ENCODE data around the gene ALDH1L1. TPM values are rescaled to one million over a fixed set of nuclear protein-coding genes. Genes with fewer than 3 reads are reported as not detected.

Gene ALDH1L1
- total and polyA plus RNA-seq, 2 of the 4 experiments (the other 2 are of a cell fraction), result not detected

GRCh38 chr3:126187920-126188319 is 7.5 kb upstream of the ALDH1L1 start:
- Histone ChIP-seq H3K14ac (replicated peaks; ENCODE audit: low read depth, low read length) (no peak overlapping the region), H3K56ac (ENCODE audit: extremely low read depth, insufficient read depth, low read length) (no peak overlapping the region), H2AK5ac (ENCODE audit: low read depth, low read length) (no peak overlapping the region), H2AFZ (replicated peaks; ENCODE audit: low read length, poor library complexity) (no peak overlapping the region), H3K4me1 (ENCODE audit: control insufficient read depth, insufficient read depth, low read length) (no peaks in the 10 kb centered on the region), H4K20me1 (ENCODE audit: insufficient read depth, low read length) (no peaks in the 10 kb centered on the region), H2BK120ac (ENCODE audit: low read depth, low read length) (no peak overlapping the region), H3K79me1 (ENCODE audit: low read depth in 1 of 2, low read length in 2 of 2) (no peaks in the 10 kb centered on the region), H3K4me2 (ENCODE audit: low read depth, low read length) (no peak overlapping the region), H3K9me1 (ENCODE audit: insufficient read depth, low read length) (no peaks in the 10 kb centered on the region), H4K5ac (ENCODE audit: low read depth, low read length) (no peak overlapping the region), H3K27ac (ENCODE audit: insufficient read depth, low read length) (no peak overlapping the region), H3K4ac (ENCODE audit: low read depth, low read length) (no peak overlapping the region), H3K9me3 (ENCODE audit: control insufficient read depth, insufficient read depth, low read length) (peaks cover 1% of the 10 kb centered on the region; the same call in 1 of the 2 replicates), H3K27me3 (ENCODE audit: control insufficient read depth, insufficient read depth, low read length) (peaks cover 30% of the 10 kb centered on the region), H4K91ac (ENCODE audit: insufficient read depth, low read depth, low read length) (no peak overlapping the region), H3K9ac (ENCODE audit: low read depth, low read length) (no peak overlapping the region), H4K8ac (ENCODE audit: low read depth in 2 of 2, low read length in 2 of 2) (no peak overlapping the region), H3K23ac (ENCODE audit: low read depth, low read length) (no peak overlapping the region), H3K18ac (ENCODE audit: low read depth, low read length) (no peak overlapping the region), H2BK15ac (ENCODE audit: low read depth, low read length) (no peak overlapping the region), H2BK5ac (ENCODE audit: low read depth, low read length, poor library complexity, severe bottlenecking) (no peak overlapping the region), H3K4me3 (ENCODE audit: insufficient read depth, low read depth, low read length) (no peak overlapping the region), H2AK9ac (replicated peaks; ENCODE audit: low read depth, low read length, poor library complexity) (no peak overlapping the region), H3K36me3 (ENCODE audit: control insufficient read depth, insufficient read depth, low read length) (no peaks in the 10 kb centered on the region), H2BK20ac (ENCODE audit: low read depth, low read length) (no peak overlapping the region)
- DNase-seq (no peak), ATAC-seq (ENCODE audit: low read depth) (no peak)
- POLR2A ChIA-PET (ENCODE audit: unreplicated experiment), result no interaction called here
- intact Hi-C loops (cut with micrococcal nuclease) (no loop called here), dilution Hi-C loops (cut with HindIII; ENCODE audit: low sequenced_read_pairs, unreplicated experiment) (no loop called here), in situ Hi-C loops (cut with MboI; ENCODE audit: low sequenced_read_pairs) (no loop called here)
- CTCF ChIA-PET, result interaction anchor here (1.0 kb wide), 1 partner anchor 10 kb away, joined by 3 read pairs; no protein-coding TSS in a partner anchor
- BruUV-seq (replicated peaks), result no TSS peak
- TF ChIP-seq RCOR1 (IDR thresholded peaks at IDR 0.05; ENCODE audit: insufficient replicate concordance, low read length) (no peak), RFX5 (IDR thresholded peaks at IDR 0.05; ENCODE audit: low read depth, low read length) (no peak), FOS (IDR thresholded peaks at IDR 0.05; ENCODE audit: low read depth, low read length) (no peak), CEBPB (IDR thresholded peaks at IDR 0.05; ENCODE audit: low read depth, low read length) (no peak), NFE2L2 (IDR thresholded peaks at IDR 0.05; ENCODE audit: low read depth, low read length) (no peak), MAZ (IDR thresholded peaks at IDR 0.05; ENCODE audit: borderline replicate concordance, low read depth, low read length) (no peak), ELK1 (IDR thresholded peaks at IDR 0.05; ENCODE audit: borderline replicate concordance, low read depth, low read length) (no peak), POLR2A (IDR thresholded peaks at IDR 0.05; ENCODE audit: low read depth, low read length) (no peak), MXI1 (IDR thresholded peaks at IDR 0.05; ENCODE audit: borderline replicate concordance, low read depth, low read length) (no peak), MAFK (IDR thresholded peaks at IDR 0.05; ENCODE audit: low read depth, low read length) (no peak), RAD21 (IDR thresholded peaks at IDR 0.05; ENCODE audit: low read length) (no peak), CHD1 (IDR thresholded peaks at IDR 0.05; ENCODE audit: low read depth, low read length) (no peak), SMC3 (IDR thresholded peaks at IDR 0.05; ENCODE audit: low read depth, low read length) (no peak), BHLHE40 (IDR thresholded peaks at IDR 0.05; ENCODE audit: low read depth, low read length) (no peak)
- TF ChIP-seq, protein P1, sequence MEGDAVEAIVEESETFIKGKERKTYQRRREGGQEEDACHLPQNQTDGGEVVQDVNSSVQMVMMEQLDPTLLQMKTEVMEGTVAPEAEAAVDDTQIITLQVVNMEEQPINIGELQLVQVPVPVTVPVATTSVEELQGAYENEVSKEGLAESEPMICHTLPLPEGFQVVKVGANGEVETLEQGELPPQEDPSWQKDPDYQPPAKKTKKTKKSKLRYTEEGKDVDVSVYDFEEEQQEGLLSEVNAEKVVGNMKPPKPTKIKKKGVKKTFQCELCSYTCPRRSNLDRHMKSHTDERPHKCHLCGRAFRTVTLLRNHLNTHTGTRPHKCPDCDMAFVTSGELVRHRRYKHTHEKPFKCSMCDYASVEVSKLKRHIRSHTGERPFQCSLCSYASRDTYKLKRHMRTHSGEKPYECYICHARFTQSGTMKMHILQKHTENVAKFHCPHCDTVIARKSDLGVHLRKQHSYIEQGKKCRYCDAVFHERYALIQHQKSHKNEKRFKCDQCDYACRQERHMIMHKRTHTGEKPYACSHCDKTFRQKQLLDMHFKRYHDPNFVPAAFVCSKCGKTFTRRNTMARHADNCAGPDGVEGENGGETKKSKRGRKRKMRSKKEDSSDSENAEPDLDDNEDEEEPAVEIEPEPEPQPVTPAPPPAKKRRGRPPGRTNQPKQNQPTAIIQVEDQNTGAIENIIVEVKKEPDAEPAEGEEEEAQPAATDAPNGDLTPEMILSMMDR (conservative IDR thresholded peaks at IDR 0.05; ENCODE audit: low read depth, low read length), result no peak
- 70% methylated on average over 2 of the region's 4 CpGs; no CpG with 5 or more reads in 1 of the 2 experiments for WGBS, 2 experiments (ENCODE audit: extremely low coverage in 2 of 2, insufficient read length in 1 of 2)
